Colonic mucosa (tissue), 4 donors: ENCODE results near the gene AKAP8L. TPM values are rescaled to one million over a fixed set of nuclear protein-coding genes. Genes with fewer than 3 reads are reported as not detected.

Experiments
- DNase-seq: peaks from one replicate; pipeline ENCODE4 v3.0.0-alpha.2; 2020
- H3K27ac ChIP-seq: fragments of 200-600 bp; one replicate; pipeline ENCODE4 v1.8.0; 2021
- H3K27me3 ChIP-seq: fragments of 200-600 bp; one replicate; pipeline ENCODE4 v1.8.0; 2021
- H3K36me3 ChIP-seq: fragments of 200-600 bp; one replicate; pipeline ENCODE4 v1.8.0; 2021
- H3K4me1 ChIP-seq: fragments of 200-600 bp; one replicate; pipeline ENCODE4 v1.8.0; 2021; ENCODE audit warnings: mild to moderate bottlenecking
- H3K4me3 ChIP-seq: fragments of 200-600 bp; one replicate; pipeline ENCODE4 v1.8.0; 2021
- H3K9ac ChIP-seq, 2 donors: one replicate each; pipeline ENCODE4 v1.7.0; 2013; ENCODE audit warnings: control low read depth in 2 of 2, low read depth in 2 of 2, low read length in 2 of 2
- H3K9me3 ChIP-seq: fragments of 200-600 bp; one replicate; pipeline ENCODE4 v1.8.0; 2021
- CTCF ChIP-seq: fragments of 200-600 bp; IDR thresholded peaks from one replicate; pipeline ENCODE4 v1.8.0; 2022; ENCODE audit warnings: antibody characterized with exemption, mild to moderate bottlenecking
- intact Hi-C: fragments of 100-400 bp; cut with DNase I; formaldehyde crosslinking; loops from one replicate; pipeline ENCODE4 v1.14.1; 2022
- total RNA-seq, 2 donors: library from RNA; stranded (reverse); fragmentation: NEBNext Ultra II Directional in 1 of 2; extraction: Animal tissue kit (Norgen Biotek cat#: 25700) in 1 of 2; gene quantifications; one replicate each; pipeline ENCODE4 v1.2.1, GENCODE V29; 2021
- donor health status: healthy.
- donor health status: DM: no; HTN: no; CAD: no.
- donor health status: DM: no; HTN: no; CAD: no.

AKAP8L gene
- total RNA-seq, 2 donors from 2014 or later, result 63.5 to 70.2 TPM

GRCh38 chr19:15445807-15446376 is 27.1 kb upstream of the AKAP8L start:
- H3K27me3 ChIP-seq, result no peaks in the 10 kb centered on the region
- H3K36me3 ChIP-seq, result no peaks in the 10 kb centered on the region
- no peaks in the 10 kb centered on the region for H3K9me3 ChIP-seq
- no peak for TF ChIP-seq CTCF
- no peak overlapping the region for H3K4me3 ChIP-seq
- H3K27ac ChIP-seq, result no peak overlapping the region
- H3K9ac ChIP-seq, result no peak overlapping the region
- no peak for DNase-seq
- intact Hi-C loops, result no loop called here
- H3K4me1 ChIP-seq, result no peaks in the 10 kb centered on the region

- no peaks in the 10 kb centered on the region for H3K4me1 ChIP-seq
- H3K27me3 ChIP-seq, result no peaks in the 10 kb centered on the region
- intact Hi-C loops, result no loop called here
- no peak overlapping the region for H3K27ac ChIP-seq
- no peak for TF ChIP-seq CTCF
- no peak for DNase-seq
- no peaks in the 10 kb centered on the region for H3K9me3 ChIP-seq
- H3K36me3 ChIP-seq, result no peaks in the 10 kb centered on the region
- H3K4me3 ChIP-seq, result no peak overlapping the region
- H3K9ac ChIP-seq, result no peak overlapping the region
Observed at GRCh38 chr19:15445227-15445605, 26.4 kb upstream of the AKAP8L start.

GRCh38 chr19:15444505-15445226 is 25.9 kb upstream of the AKAP8L start:
- no peak overlapping the region for H3K27ac ChIP-seq
- no peak for TF ChIP-seq CTCF
- no peaks in the 10 kb centered on the region for H3K36me3 ChIP-seq
- no peaks in the 10 kb centered on the region for H3K9me3 ChIP-seq
- H3K27me3 ChIP-seq, result no peaks in the 10 kb centered on the region
- H3K4me1 ChIP-seq, result no peaks in the 10 kb centered on the region
- DNase-seq, result no peak
- H3K9ac ChIP-seq, result no peak overlapping the region
- no peak overlapping the region for H3K4me3 ChIP-seq
- intact Hi-C loops, result no loop called here

GRCh38 chr19:15443838-15444237 is 25.1 kb upstream of the AKAP8L start:
- Histone ChIP-seq H3K4me3 (no peak overlapping the region), H3K4me1 (no peaks in the 10 kb centered on the region), H3K9ac (no peak overlapping the region), H3K36me3 (no peaks in the 10 kb centered on the region), H3K27ac (no peak overlapping the region), H3K27me3 (no peaks in the 10 kb centered on the region), H3K9me3 (no peaks in the 10 kb centered on the region)
- TF ChIP-seq CTCF, result no peak
- intact Hi-C loops, result no loop called here
- no peak for DNase-seq

GRCh38 chr19:15443325-15443724 is 24.5 kb upstream of the AKAP8L start:
- DNase-seq, result no peak
- intact Hi-C loops, result no loop called here
- no peak overlapping the region for H3K9ac ChIP-seq
- TF ChIP-seq CTCF, result no peak
- no peaks in the 10 kb centered on the region for H3K36me3 ChIP-seq
- H3K4me3 ChIP-seq, result no peak overlapping the region
- H3K27me3 ChIP-seq, result no peaks in the 10 kb centered on the region
- H3K9me3 ChIP-seq, result no peaks in the 10 kb centered on the region
- H3K27ac ChIP-seq, result no peak overlapping the region
- no peaks in the 10 kb centered on the region for H3K4me1 ChIP-seq
